Measurements from ENCODE around the gene RAP1GAP2. TPM values are rescaled to one million over a fixed set of nuclear protein-coding genes. Genes with fewer than 3 reads are reported as not detected.

RAP1GAP2 gene
- polyA plus RNA-seq, 3 donors = 1.5 to 48.4 (median 6.1) TPM

- Histone ChIP-seq H3K4me2 (replicated peaks; ENCODE audit: extremely low read depth, low read length, poor library complexity, severe bottlenecking) (no peak overlapping the region), H4K20me1 (ENCODE audit: insufficient read depth, low read length) (peaks cover 99% of the 10 kb centered on the region), H3K27me3 (ENCODE audit: control insufficient read depth in 2 of 2, insufficient read depth in 2 of 2, low read length in 2 of 2) (no peaks in the 10 kb centered on the region), H3K4me1 (ENCODE audit: control insufficient read depth in 1 of 2, insufficient read depth in 2 of 2, low read length in 2 of 2) (peaks cover 0 to 12% of the 10 kb centered on the region in 2 donors), H3K9ac (ENCODE audit: insufficient read depth, low read length, poor library complexity, severe bottlenecking) (no peak overlapping the region), H3K4me3 (replicated peaks in 1 of 3; ENCODE audit: low read depth in 2 of 3, low read length in 3 of 3) (no peak overlapping the region), H3K79me2 (ENCODE audit: insufficient read depth, low read length) (peaks cover 15% of the 10 kb centered on the region), H3K36me3 (replicated peaks in 1 of 2; ENCODE audit: control insufficient read depth in 1 of 2, insufficient read depth in 2 of 2, low read length in 2 of 2) (peaks cover 32 to 53% of the 10 kb centered on the region in 2 donors), H3K27ac (ENCODE audit: low read depth in 1 of 2, low read length in 2 of 2) (no peak overlapping the region), H2AFZ (ENCODE audit: insufficient read depth, low read depth, low read length, poor library complexity, severe bottlenecking) (no peak overlapping the region), H3K9me3 (replicated peaks in 1 of 2; ENCODE audit: control insufficient read depth in 1 of 2, insufficient read depth in 1 of 2, low read length in 2 of 2) (no peaks in the 10 kb centered on the region)
- intact Hi-C loops (cut with micrococcal nuclease) = loop anchor here in 1 of 2 donors (5.0 kb wide), 1 partner anchor 46 kb away; no protein-coding TSS in a partner anchor
- Mint-ChIP-seq H3K9me3 (peaks cover 0 to 2% (median 0%) of the 10 kb centered on the region in 7 donors), H3K4me1 (peaks cover 20% of the 10 kb centered on the region), H3K27ac (no peak overlapping the region), H3K36me3 (peaks cover 59 to 76% of the 10 kb centered on the region in 2 donors), H3K27me3 (ENCODE audit: low read depth in 3 of 3) (peaks cover 2 to 5% (median 5%) of the 10 kb centered on the region in 3 donors), H3K4me3 (no peak overlapping the region)
- no peak for TF ChIP-seq CTCF (IDR thresholded peaks at IDR 0.05)
- no peak for DNase-seq
- WGBS (ENCODE audit: insufficient coverage) = 54% methylated on average over 4 of the region's 5 CpGs
Observed at GRCh38 chr17:2936351-2936750, 140.1 kb downstream of the RAP1GAP2 start.

GRCh38 chr17:2936771-2937321 is 140.6 kb downstream of the RAP1GAP2 start:
- Mint-ChIP-seq H3K4me3 (no peak overlapping the region), H3K27me3 (ENCODE audit: low read depth in 3 of 3) (peaks cover 2 to 5% (median 5%) of the 10 kb centered on the region in 3 donors), H3K27ac (no peak overlapping the region), H3K4me1 (peaks cover 21% of the 10 kb centered on the region), H3K9me3 (peaks cover 0 to 2% (median 0%) of the 10 kb centered on the region in 7 donors), H3K36me3 (peaks cover 59 to 77% of the 10 kb centered on the region in 2 donors)
- Histone ChIP-seq H3K4me1 (ENCODE audit: control insufficient read depth in 1 of 2, insufficient read depth in 2 of 2, low read length in 2 of 2) (peaks cover 0 to 12% of the 10 kb centered on the region in 2 donors), H3K9me3 (replicated peaks in 1 of 2; ENCODE audit: control insufficient read depth in 1 of 2, insufficient read depth in 1 of 2, low read length in 2 of 2) (no peaks in the 10 kb centered on the region), H2AFZ (ENCODE audit: insufficient read depth, low read depth, low read length, poor library complexity, severe bottlenecking) (no peak overlapping the region), H3K79me2 (ENCODE audit: insufficient read depth, low read length) (peaks cover 15% of the 10 kb centered on the region), H3K36me3 (replicated peaks in 1 of 2; ENCODE audit: control insufficient read depth in 1 of 2, insufficient read depth in 2 of 2, low read length in 2 of 2) (peaks cover 32 to 48% of the 10 kb centered on the region in 2 donors), H3K27me3 (ENCODE audit: control insufficient read depth in 2 of 2, insufficient read depth in 2 of 2, low read length in 2 of 2) (no peaks in the 10 kb centered on the region), H3K27ac (ENCODE audit: low read depth in 1 of 2, low read length in 2 of 2) (no peak overlapping the region), H3K9ac (ENCODE audit: insufficient read depth, low read length, poor library complexity, severe bottlenecking) (no peak overlapping the region), H3K4me2 (replicated peaks; ENCODE audit: extremely low read depth, low read length, poor library complexity, severe bottlenecking) (no peak overlapping the region), H3K4me3 (replicated peaks in 1 of 3; ENCODE audit: low read depth in 2 of 3, low read length in 3 of 3) (no peak overlapping the region), H4K20me1 (ENCODE audit: insufficient read depth, low read length) (peaks cover 99% of the 10 kb centered on the region)
- no peak for DNase-seq
- 90% methylated on average over 3 of the region's 7 CpGs for WGBS (ENCODE audit: insufficient coverage)
- TF ChIP-seq CTCF (IDR thresholded peaks at IDR 0.05) = no peak
- intact Hi-C loops (cut with micrococcal nuclease) = loop anchor here in 1 of 2 donors (5.0 kb wide), 1 partner anchor 45 kb away; no protein-coding TSS in a partner anchor

Data from CD14-positive monocyte (primary cell).